H1 (cell line): Measurements from ENCODE around the gene GOLGA8A. TPM values are rescaled to one million over a fixed set of nuclear protein-coding genes. Genes with fewer than 3 reads are reported as not detected.

Source experiments
- CTCF ChIA-PET: fragments of 300-600 bp; sonication (Branson Sonifier 250); formaldehyde crosslinking; loops from one replicate; lab custom pipeline; 2021; ENCODE audit not compliant: partially characterized antibody; lab: Charles Lee
- POLR2A ChIA-PET: fragments of 300-600 bp; sonication (Branson Sonifier 250); formaldehyde crosslinking; loops from one replicate; lab custom pipeline; 2021; ENCODE audit warnings: inconsistent platforms; ENCODE audit not compliant: partially characterized antibody; lab: Charles Lee
- DNase-seq, 2 experiments: peaks; one replicate each; pipeline versions ENCODE4 v3.0.0 to v3.0.0-alpha.2; 2010 to 2022; ENCODE audit warnings: low spot score in 2 of 2, low read depth in 1 of 2, mixed read lengths in 1 of 2
- FAIRE-seq: peaks from 2 replicates; lab custom pipeline; 2011; peaks lifted over from hg19 to GRCh38; lab: Jason Lieb, UNC
- H2AFZ ChIP-seq: 2 replicates; pipeline ENCODE4 v1.8.1; 2012; ENCODE audit warnings: low read length, inconsistent platforms
- H2AK5ac ChIP-seq: 2 replicates; pipeline ENCODE4 v1.6.1; 2013; ENCODE audit warnings: low read depth, low read length
- H2BK120ac ChIP-seq: replicated peaks from 2 replicates; pipeline ENCODE3; 2013; ENCODE audit warnings: low read depth, low read length, inconsistent platforms
- H2BK12ac ChIP-seq: 2 replicates; pipeline ENCODE4 v1.6.1; 2013; ENCODE audit warnings: low read depth, low read length
- H2BK15ac ChIP-seq: 2 replicates; pipeline ENCODE4 v1.6.1; 2013; ENCODE audit warnings: low read length
- H2BK20ac ChIP-seq: 2 replicates; pipeline ENCODE4 v1.6.1; 2013; ENCODE audit warnings: low read length
- H2BK5ac ChIP-seq: 2 replicates; pipeline ENCODE4 v1.6.1; 2013; ENCODE audit warnings: low read depth, low read length
- H3K14ac ChIP-seq: 2 replicates; pipeline ENCODE4 v1.6.1; 2013; ENCODE audit warnings: inconsistent platforms; ENCODE audit not compliant: insufficient read length
- H3K18ac ChIP-seq: 2 replicates; pipeline ENCODE4 v1.6.1; 2013; ENCODE audit warnings: low read length; ENCODE audit errors: extremely low read depth
- H3K23ac ChIP-seq: 2 replicates; pipeline ENCODE4 v1.6.1; 2013; ENCODE audit warnings: inconsistent platforms; ENCODE audit not compliant: insufficient read length
- H3K23me2 ChIP-seq: 2 replicates; pipeline ENCODE4 v1.6.1; 2013; ENCODE audit warnings: low read depth, low read length
- H3K27ac ChIP-seq: 2 replicates; pipeline ENCODE4 v1.6.1; 2011; ENCODE audit warnings: low read depth, low read length, inconsistent platforms
- H3K27me3 ChIP-seq, 4 experiments: replicated peaks in 1 of 4; 1 replicate in 1 of 4; 2 replicates in 3 of 4; pipeline versions ENCODE4 v1.6.1 to v1.8.1; 2011 to 2013; ENCODE audit warnings: low read length in 3 of 4, mild to moderate bottlenecking in 3 of 4, inconsistent platforms in 2 of 4, mixed read lengths in 2 of 4, moderate library complexity in 1 of 4; ENCODE audit not compliant: control insufficient read depth in 3 of 4, insufficient read depth in 3 of 4; ENCODE audit errors: extremely low read depth in 1 of 4
- H3K36me3 ChIP-seq, 4 experiments: 2 replicates each; pipeline versions ENCODE4 v1.6.1 to v1.8.1; 2011 to 2013; ENCODE audit warnings: mild to moderate bottlenecking in 4 of 4, low read length in 3 of 4, moderate library complexity in 2 of 4, control low read depth in 1 of 4, inconsistent platforms in 1 of 4; ENCODE audit not compliant: insufficient read depth in 4 of 4, control insufficient read depth in 2 of 4
- H3K4ac ChIP-seq: replicated peaks from 2 replicates; pipeline ENCODE3; 2013; ENCODE audit warnings: low read length, low read depth, mixed read lengths, inconsistent platforms; ENCODE audit not compliant: insufficient read length
- H3K4me1 ChIP-seq, 4 experiments: replicated peaks in 1 of 4; 1 replicate in 1 of 4; 2 replicates in 3 of 4; pipeline versions ENCODE4 v1.6.1 to v1.8.1; 2011 to 2013; ENCODE audit warnings: low read length in 3 of 4, inconsistent platforms in 2 of 4, mixed read lengths in 1 of 4; ENCODE audit not compliant: insufficient read depth in 4 of 4, control insufficient read depth in 3 of 4
- H3K4me2 ChIP-seq, 2 experiments: 2 replicates each; pipeline versions ENCODE4 v1.6.1 to v1.8.1; 2011 to 2013; ENCODE audit warnings: low read depth in 2 of 2, low read length in 2 of 2, control low read depth in 1 of 2, inconsistent platforms in 1 of 2, mild to moderate bottlenecking in 1 of 2; ENCODE audit not compliant: insufficient read depth in 1 of 2
- H3K4me3 ChIP-seq, 4 experiments: fragments of 200-600, 300-600 bp in 1 of 4; sonication (generic), shearing (Covaris generic), sonication (Bioruptor Twin) in 1 of 4; 2 replicates each; pipeline versions ENCODE4 v1.5.1 to v1.8.1; 2011 to 2016; ENCODE audit warnings: low read length in 4 of 4, low read depth in 3 of 4, control low read depth in 2 of 4, inconsistent platforms in 2 of 4, mild to moderate bottlenecking in 2 of 4, mixed read lengths in 1 of 4, moderate library complexity in 1 of 4; ENCODE audit not compliant: insufficient read depth in 2 of 4; ENCODE audit errors: extremely low read depth in 1 of 4
- H3K56ac ChIP-seq: replicated peaks from 2 replicates; pipeline ENCODE3; 2013; ENCODE audit warnings: low read depth, mild to moderate bottlenecking, mixed read lengths, low read length, inconsistent platforms; ENCODE audit not compliant: insufficient read length
- H3K79me1 ChIP-seq: 2 replicates; pipeline ENCODE4 v1.6.1; 2013; ENCODE audit warnings: low read depth, low read length, control low read depth
- H3K79me2 ChIP-seq, 2 experiments: 2 replicates each; pipeline versions ENCODE4 v1.6.1 to v1.8.1; 2012 to 2013; ENCODE audit warnings: low read length in 2 of 2, mild to moderate bottlenecking in 2 of 2, inconsistent platforms in 1 of 2; ENCODE audit not compliant: insufficient read depth in 2 of 2, control insufficient read depth in 1 of 2
- H3K9ac ChIP-seq, 4 experiments: replicated peaks in 1 of 4; 1 replicate in 1 of 4; 2 replicates in 3 of 4; pipeline versions ENCODE4 v1.6.1 to v1.8.1; 2011 to 2013; ENCODE audit warnings: low read depth in 3 of 4, low read length in 3 of 4, control low read depth in 2 of 4, mild to moderate bottlenecking in 2 of 4, moderate library complexity in 2 of 4, inconsistent platforms in 1 of 4; ENCODE audit errors: extremely low read depth in 1 of 4
- H3K9me3 ChIP-seq, 2 experiments: 2 replicates each; pipeline versions ENCODE4 v1.6.1 to v1.8.1; 2012 to 2013; ENCODE audit warnings: mild to moderate bottlenecking in 2 of 2, moderate library complexity in 2 of 2, control low read depth in 1 of 2, inconsistent platforms in 1 of 2, low read depth in 1 of 2, low read length in 1 of 2, mixed read lengths in 1 of 2; ENCODE audit not compliant: insufficient read depth in 2 of 2
- H4K20me1 ChIP-seq, 2 experiments: replicated peaks in 1 of 2; 2 replicates each; pipeline versions ENCODE3 to v1.8.1; 2011 to 2013; ENCODE audit warnings: inconsistent platforms in 2 of 2, low read length in 2 of 2, mild to moderate bottlenecking in 1 of 2; ENCODE audit not compliant: insufficient read depth in 2 of 2, control insufficient read depth in 1 of 2
- H4K5ac ChIP-seq: 2 replicates; pipeline ENCODE4 v1.6.1; 2013; ENCODE audit warnings: low read length, low read depth, mixed read lengths, inconsistent platforms; ENCODE audit not compliant: insufficient read length
- H4K8ac ChIP-seq: 2 replicates; pipeline ENCODE4 v1.8.0; 2013; ENCODE audit warnings: mild to moderate bottlenecking, moderate library complexity, low read length, inconsistent platforms; ENCODE audit not compliant: insufficient read depth; ENCODE audit errors: extremely low read depth
- H4K91ac ChIP-seq: replicated peaks from 2 replicates; pipeline ENCODE3; 2013; ENCODE audit warnings: low read length, mixed read lengths, inconsistent platforms; ENCODE audit not compliant: insufficient read length
- BACH1 ChIP-seq: IDR thresholded peaks from 2 replicates; pipeline ENCODE4 v1.6.1; 2012; ENCODE audit warnings: low read length, improper control_type of control experiment
- BCL11A ChIP-seq, 2 experiments: IDR thresholded peaks; one replicate each; pipeline ENCODE4 v1.6.1; 2011; ENCODE audit warnings: low read depth in 2 of 2, low read length in 2 of 2, mild to moderate bottlenecking in 2 of 2
- CHD1 ChIP-seq: IDR thresholded peaks from 2 replicates; pipeline ENCODE4 v1.6.1; 2012; ENCODE audit warnings: low read depth, low read length, improper control_type of control experiment
- CHD2 ChIP-seq: IDR thresholded peaks from 2 replicates; pipeline ENCODE4 v1.6.1; 2012; ENCODE audit warnings: low read length, improper control_type of control experiment
- CTBP2 ChIP-seq: IDR thresholded peaks from 2 replicates; pipeline ENCODE4 v1.7.0; 2011; ENCODE audit warnings: borderline replicate concordance, mild to moderate bottlenecking, moderate library complexity, mixed read lengths, low read length; ENCODE audit not compliant: insufficient read depth, insufficient read length
- HDAC2 ChIP-seq, 2 experiments: fragments of 300-600 bp in 1 of 2; sonication (generic) in 1 of 2; IDR thresholded peaks; 2 replicates each; pipeline ENCODE4 v1.6.1; 2011 to 2012; ENCODE audit warnings: low read depth in 2 of 2, low read length in 2 of 2, mild to moderate bottlenecking in 2 of 2, moderate library complexity in 2 of 2, borderline replicate concordance in 1 of 2, inconsistent platforms in 1 of 2
- KDM4A ChIP-seq: IDR thresholded peaks from one replicate; pipeline ENCODE4 v1.7.1; 2012; ENCODE audit warnings: low read depth, mild to moderate bottlenecking, moderate library complexity, low read length, inconsistent platforms; ENCODE audit not compliant: severe bottlenecking
- MAFK ChIP-seq: IDR thresholded peaks from 2 replicates; pipeline ENCODE4 v1.6.1; 2012; ENCODE audit warnings: low read depth, mild to moderate bottlenecking, improper control_type of control experiment, low read length
- POLR2AphosphoS5 ChIP-seq: IDR thresholded peaks from 2 replicates; pipeline ENCODE4 v1.6.1; 2011; ENCODE audit warnings: low read depth, low read length
- RBBP5 ChIP-seq: IDR thresholded peaks from 2 replicates; pipeline ENCODE4 v1.7.1; 2012; ENCODE audit warnings: low read depth, mild to moderate bottlenecking, inconsistent platforms, low read length, moderate library complexity, borderline replicate concordance
- RNF2 ChIP-seq: fragments of 200-900, 300-1000 bp; sonication (generic); IDR thresholded peaks from 2 replicates; pipeline ENCODE4 v1.7.1; 2016; ENCODE audit warnings: borderline replicate concordance, low read depth, mild to moderate bottlenecking, antibody characterized with exemption, low read length; ENCODE audit not compliant: poor library complexity, severe bottlenecking; ENCODE audit errors: missing control alignments
- TEAD4 ChIP-seq: IDR thresholded peaks from 2 replicates; pipeline ENCODE4 v1.6.1; 2012; ENCODE audit warnings: low read depth, low read length, inconsistent platforms, mixed read lengths
- WGBS, 2 experiments: shearing (Covaris generic) in 1 of 2; methylation state at CpG; one replicate each; pipeline versions ENCODE4 v1.1.6 to v1.1.7; 2013 to 2015; ENCODE audit warnings: low lambda C conversion rate in 2 of 2, mixed read lengths in 2 of 2, inconsistent platforms in 1 of 2, low coverage in 1 of 2, missing lambda C conversion rate in 1 of 2; ENCODE audit not compliant: insufficient replicate concordance in 2 of 2, insufficient coverage in 1 of 2, insufficient read length in 1 of 2; ENCODE audit errors: extremely low coverage in 1 of 2, missing lambda C conversion rate in 1 of 2; 5-methylcytosine and 5-hydroxymethylcytosine counted together
- polyA plus RNA-seq, 7 experiments: library from polyadenylated mRNA; depleted of rRNA in 3 of 7; stranded (reverse) in 5 of 7; unstranded in 2 of 7; fragments of >200 nt in 5 of 7; fragments of 200-250 nt in 2 of 7; gene quantifications; 1 replicate in 5 of 7; 2 replicates in 1 of 7; 4 replicates in 1 of 7; pipeline versions ENCODE4 v1.2.1 to v1.2.3, GENCODE V29; 2011 to 2013; ENCODE audit warnings: missing spikeins in 2 of 7, mixed read lengths in 2 of 7
- total RNA-seq: library from RNA; stranded (reverse); fragmentation: NEBNext Ultra II Directional; extraction: Animal tissue kit (Norgen Biotek cat#: 25700); gene quantifications from 2 replicates; pipeline ENCODE4 v1.2.1, GENCODE V29; 2021

Gene GOLGA8A
- total and polyA plus RNA-seq, 2 of the 8 experiments (the other 6 are each of a cell fraction or from before 2014, with no cell fraction given): 5.5 to 20.0 TPM

DNA sequence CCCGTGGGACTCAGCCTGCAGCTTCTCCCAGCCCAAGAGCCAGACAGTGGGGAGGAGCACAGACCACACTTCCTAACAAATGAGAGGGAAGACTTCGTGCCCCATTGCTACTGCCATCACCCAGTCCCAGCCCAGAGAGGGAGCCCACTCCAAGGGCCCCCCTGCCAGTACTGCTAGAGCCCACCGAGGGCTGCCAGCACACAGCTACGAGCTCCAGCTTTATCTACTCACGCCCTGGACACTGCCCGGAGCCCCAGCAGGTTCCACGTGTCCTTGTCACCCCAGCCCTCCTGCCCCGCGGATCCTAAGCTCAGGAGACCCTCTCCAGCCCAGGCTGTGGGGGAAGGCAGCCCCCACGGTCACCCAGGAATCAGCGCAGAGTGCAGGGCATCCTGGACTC is 1.9 kb downstream of the GOLGA8A start:
- H4K91ac ChIP-seq: no peak overlapping the region
- no peak overlapping the region for H2BK20ac ChIP-seq
- H4K20me1 ChIP-seq: no peaks in the 10 kb centered on the region
- CTCF ChIA-PET: interaction anchor here (0.6 kb wide), 1 partner anchor 71 kb away, joined by 6 read pairs; no protein-coding TSS in a partner anchor
- H3K4me1 ChIP-seq: no peaks in the 10 kb centered on the region; a peak in 1 of 7 replicates
- H2BK120ac ChIP-seq: no peak overlapping the region
- H3K9me3 ChIP-seq: peaks cover 0 to 5% of the 10 kb centered on the region in 2 experiments; a peak in 2 of 4 replicates
- no peak for FAIRE-seq
- H4K5ac ChIP-seq: no peak overlapping the region
- H3K56ac ChIP-seq: no peak overlapping the region
- H2BK12ac ChIP-seq: no peak overlapping the region
- H2BK5ac ChIP-seq: no peak overlapping the region
- no peaks in the 10 kb centered on the region for H3K79me2 ChIP-seq
- H3K4me3 ChIP-seq: no peak overlapping the region
- peaks cover 2% of the 10 kb centered on the region; the same call in 1 of the 2 replicates for H3K23me2 ChIP-seq
- H3K4ac ChIP-seq: no peak overlapping the region
- H3K9ac ChIP-seq: no peak overlapping the region
- H3K36me3 ChIP-seq: no peaks in the 10 kb centered on the region; a peak in 1 of 8 replicates
- H3K18ac ChIP-seq: no peak overlapping the region
- H2BK15ac ChIP-seq: no peak overlapping the region
- H2AK5ac ChIP-seq: no peak overlapping the region
- no peak overlapping the region for H3K14ac ChIP-seq
- H4K8ac ChIP-seq: no peak overlapping the region
- no peak overlapping the region for H3K27ac ChIP-seq
- H3K79me1 ChIP-seq: no peaks in the 10 kb centered on the region
- H3K27me3 ChIP-seq: peaks cover 10 to 33% (median 25%) of the 10 kb centered on the region in 4 experiments
- no peak overlapping the region for H2AFZ ChIP-seq
- POLR2A ChIA-PET: no interaction called here
- no peak overlapping the region for H3K23ac ChIP-seq
- WGBS, 2 experiments: 84% methylated on average over 8 of the region's 11 CpGs; no CpG with 5 or more reads in 1 of the 2 experiments
- DNase-seq: no peak
- H3K4me2 ChIP-seq: no peak overlapping the region; a peak in 1 of 4 replicates
- TF ChIP-seq BACH1 (no peak), CHD1 (no peak), CHD2 (no peak), POLR2AphosphoS5 (no peak), KDM4A (no peak), RBBP5 (no peak), MAFK (no peak), TEAD4 (no peak), BCL11A (IDR thresholded peaks at IDR 0.05; ENCODE audit: low read depth in 2 of 2, low read length in 2 of 2) (no peak), RNF2 (no peak), CTBP2 (no peak), HDAC2 (IDR thresholded peaks at IDR 0.05; ENCODE audit: borderline replicate concordance in 1 of 2, low read depth in 2 of 2, low read length in 2 of 2) (no peak)
